ENCODE data around the gene MALSU1.

The MALSU1 gene

DNA sequence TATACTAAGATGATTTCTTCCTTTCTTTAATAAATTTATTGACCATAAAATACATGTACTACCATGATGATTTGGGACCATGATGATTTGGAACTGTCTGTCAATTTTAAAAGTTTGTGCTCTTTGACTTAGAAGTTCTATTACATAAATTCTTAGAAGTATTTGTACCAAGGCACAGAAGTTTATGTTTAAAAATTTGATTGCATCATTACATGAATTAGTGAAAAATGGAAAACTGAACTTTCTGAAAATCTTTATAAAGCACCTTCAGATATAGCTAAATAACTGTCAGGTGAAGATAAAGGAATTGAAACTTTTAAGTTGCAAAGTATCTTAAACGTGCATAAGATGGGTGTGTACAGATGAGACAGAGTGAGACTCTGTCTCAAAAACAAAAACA is 32.0 kb downstream of the MALSU1 start:
- H3K9ac ChIP-seq (ENCODE audit: low read length): no peak overlapping the region
- H3K36me3 ChIP-seq (ENCODE audit: control insufficient read depth, insufficient read depth, low read length): no peaks in the 10 kb centered on the region
- no peak overlapping the region for H3K4me3 ChIP-seq (ENCODE audit: low read length)
- H3K4me1 ChIP-seq (ENCODE audit: control insufficient read depth, insufficient read depth, low read length): peaks cover 32% of the 10 kb centered on the region
- peaks cover 9% of the 10 kb centered on the region for H3K27me3 ChIP-seq (ENCODE audit: control insufficient read depth, insufficient read depth, low read length)
- H3K9me3 ChIP-seq (ENCODE audit: control insufficient read depth, low read length): no peaks in the 10 kb centered on the region

DNA sequence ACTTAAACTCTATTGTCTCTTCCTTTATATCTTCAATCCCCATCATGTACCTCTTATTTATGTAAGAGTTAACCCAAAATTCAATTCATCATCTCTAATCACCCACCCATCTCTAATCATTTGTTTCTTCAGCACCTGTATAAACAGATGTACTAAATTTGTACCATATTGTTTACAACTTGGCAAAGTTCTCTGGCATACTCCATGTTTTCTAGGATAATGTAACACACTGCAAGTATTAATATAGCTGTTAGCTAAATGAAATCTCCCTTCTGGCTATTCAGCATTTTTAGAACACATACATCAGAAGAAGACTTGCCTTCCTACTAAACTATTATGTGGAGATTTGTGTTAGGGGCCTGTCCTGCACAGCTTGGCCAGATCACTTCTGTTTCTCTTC is 33.1 kb downstream of the MALSU1 start:
- peaks cover 32% of the 10 kb centered on the region for H3K4me1 ChIP-seq (ENCODE audit: control insufficient read depth, insufficient read depth, low read length)
- no peak overlapping the region for H3K9ac ChIP-seq (ENCODE audit: low read length)
- no peaks in the 10 kb centered on the region for H3K9me3 ChIP-seq (ENCODE audit: control insufficient read depth, low read length)
- H3K27me3 ChIP-seq (ENCODE audit: control insufficient read depth, insufficient read depth, low read length): peaks cover 11% of the 10 kb centered on the region
- H3K4me3 ChIP-seq (ENCODE audit: low read length): no peak overlapping the region
- no peaks in the 10 kb centered on the region for H3K36me3 ChIP-seq (ENCODE audit: control insufficient read depth, insufficient read depth, low read length)

DNA sequence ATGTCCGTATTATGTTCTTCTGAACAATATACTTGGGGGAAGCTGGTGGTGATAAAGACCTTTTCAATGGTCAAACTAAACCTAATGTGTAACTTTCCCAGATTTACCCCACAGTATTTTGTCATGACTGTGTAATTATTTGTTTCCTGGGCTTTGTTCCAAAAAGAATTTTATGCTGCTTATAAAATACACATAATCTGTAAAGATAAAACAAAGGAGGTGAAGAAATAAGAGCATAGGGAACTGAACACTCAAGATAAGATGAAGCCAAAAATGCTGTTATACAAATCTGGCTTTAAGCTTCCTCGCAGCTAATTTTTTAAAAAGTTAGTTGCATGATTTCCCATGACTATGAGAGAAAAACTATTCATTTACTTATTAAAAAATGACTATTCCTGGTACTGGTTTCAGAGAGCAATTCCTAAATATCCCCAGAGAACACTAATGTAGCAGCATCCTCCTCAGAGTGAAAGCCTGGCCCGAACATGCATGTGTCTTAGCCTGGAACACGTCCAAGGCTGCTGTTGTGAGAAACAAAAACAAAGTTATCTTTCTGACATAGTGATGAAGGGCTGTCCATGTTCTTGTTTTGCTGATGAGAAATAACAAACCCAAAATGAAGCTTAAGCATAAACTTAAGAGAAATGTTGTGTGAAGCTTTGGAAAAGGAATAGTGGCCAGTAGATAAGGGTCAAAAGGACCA is 33.9 kb downstream of the MALSU1 start:
- no peak overlapping the region for H3K9ac ChIP-seq (ENCODE audit: low read length)
- H3K4me3 ChIP-seq (ENCODE audit: low read length): no peak overlapping the region
- H3K4me1 ChIP-seq (ENCODE audit: control insufficient read depth, insufficient read depth, low read length): peaks cover 32% of the 10 kb centered on the region
- H3K27me3 ChIP-seq (ENCODE audit: control insufficient read depth, insufficient read depth, low read length): peaks cover 16% of the 10 kb centered on the region
- H3K9me3 ChIP-seq (ENCODE audit: control insufficient read depth, low read length): no peaks in the 10 kb centered on the region
- H3K36me3 ChIP-seq (ENCODE audit: control insufficient read depth, insufficient read depth, low read length): no peaks in the 10 kb centered on the region

GRCh38 chr7:23333671-23334246 is 34.6 kb downstream of the MALSU1 start:
- H3K27me3 ChIP-seq (ENCODE audit: control insufficient read depth, insufficient read depth, low read length): peaks cover 17% of the 10 kb centered on the region
- H3K4me1 ChIP-seq (ENCODE audit: control insufficient read depth, insufficient read depth, low read length): peaks cover 32% of the 10 kb centered on the region
- H3K4me3 ChIP-seq (ENCODE audit: low read length): no peak overlapping the region
- H3K9me3 ChIP-seq (ENCODE audit: control insufficient read depth, low read length): no peaks in the 10 kb centered on the region
- H3K9ac ChIP-seq (ENCODE audit: low read length): no peak overlapping the region
- no peaks in the 10 kb centered on the region for H3K36me3 ChIP-seq (ENCODE audit: control insufficient read depth, insufficient read depth, low read length)

DNA sequence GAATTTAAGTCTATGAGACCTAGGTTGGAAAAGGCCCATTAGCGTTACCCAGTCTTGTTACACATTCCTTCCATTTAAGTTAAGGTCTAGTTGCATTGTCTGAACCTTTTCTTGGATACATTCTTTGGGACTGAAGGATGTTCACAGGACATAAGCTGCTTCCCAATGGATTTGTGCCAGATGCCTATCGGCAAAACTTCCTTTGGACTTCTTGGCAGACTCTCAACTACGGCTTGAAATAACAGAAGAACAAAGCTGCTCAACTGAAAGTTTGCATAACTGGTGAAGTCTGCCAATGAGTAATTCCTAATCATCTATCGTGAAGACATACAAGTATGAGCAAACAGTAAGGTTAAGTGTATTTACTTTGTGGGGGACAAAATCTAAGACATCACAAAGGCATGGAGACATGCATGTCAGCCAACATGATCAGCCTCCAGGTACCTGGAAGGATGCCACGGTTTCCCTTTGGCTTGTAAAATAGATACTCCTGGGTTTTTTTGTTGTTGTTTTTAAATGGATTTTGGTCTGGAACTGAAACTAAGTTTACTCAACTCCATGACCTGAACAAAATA is 35.4 kb downstream of the MALSU1 start:
- Histone ChIP-seq H3K36me3 (ENCODE audit: control insufficient read depth, insufficient read depth, low read length) (no peaks in the 10 kb centered on the region), H3K4me3 (ENCODE audit: low read length) (no peak overlapping the region), H3K9ac (ENCODE audit: low read length) (no peak overlapping the region), H3K4me1 (ENCODE audit: control insufficient read depth, insufficient read depth, low read length) (peaks cover 32% of the 10 kb centered on the region), H3K9me3 (ENCODE audit: control insufficient read depth, low read length) (no peaks in the 10 kb centered on the region), H3K27me3 (ENCODE audit: control insufficient read depth, insufficient read depth, low read length) (peaks cover 22% of the 10 kb centered on the region)

- Histone ChIP-seq H3K9me3 (ENCODE audit: control insufficient read depth, low read length) (no peaks in the 10 kb centered on the region), H3K27me3 (ENCODE audit: control insufficient read depth, insufficient read depth, low read length) (peaks cover 22% of the 10 kb centered on the region), H3K9ac (ENCODE audit: low read length) (no peak overlapping the region), H3K4me1 (ENCODE audit: control insufficient read depth, insufficient read depth, low read length) (peaks cover 32% of the 10 kb centered on the region), H3K36me3 (ENCODE audit: control insufficient read depth, insufficient read depth, low read length) (no peaks in the 10 kb centered on the region), H3K4me3 (ENCODE audit: low read length) (no peak overlapping the region)
Observed at GRCh38 chr7:23335136-23335535, 36.0 kb downstream of the MALSU1 start.

- Histone ChIP-seq H3K27me3 (ENCODE audit: control insufficient read depth, insufficient read depth, low read length) (peaks cover 22% of the 10 kb centered on the region), H3K4me1 (ENCODE audit: control insufficient read depth, insufficient read depth, low read length) (peaks cover 32% of the 10 kb centered on the region), H3K36me3 (ENCODE audit: control insufficient read depth, insufficient read depth, low read length) (no peaks in the 10 kb centered on the region), H3K9ac (ENCODE audit: low read length) (no peak overlapping the region), H3K4me3 (ENCODE audit: low read length) (no peak overlapping the region), H3K9me3 (ENCODE audit: control insufficient read depth, low read length) (no peaks in the 10 kb centered on the region)
Observed at GRCh38 chr7:23335621-23336020, 36.5 kb downstream of the MALSU1 start.

GRCh38 chr7:23336086-23336485 is 36.9 kb downstream of the MALSU1 start:
- Histone ChIP-seq H3K4me1 (ENCODE audit: control insufficient read depth, insufficient read depth, low read length) (peaks cover 32% of the 10 kb centered on the region), H3K36me3 (ENCODE audit: control insufficient read depth, insufficient read depth, low read length) (no peaks in the 10 kb centered on the region), H3K27me3 (ENCODE audit: control insufficient read depth, insufficient read depth, low read length) (peaks cover 22% of the 10 kb centered on the region), H3K9ac (ENCODE audit: low read length) (no peak overlapping the region), H3K9me3 (ENCODE audit: control insufficient read depth, low read length) (no peaks in the 10 kb centered on the region), H3K4me3 (ENCODE audit: low read length) (no peak overlapping the region)

DNA sequence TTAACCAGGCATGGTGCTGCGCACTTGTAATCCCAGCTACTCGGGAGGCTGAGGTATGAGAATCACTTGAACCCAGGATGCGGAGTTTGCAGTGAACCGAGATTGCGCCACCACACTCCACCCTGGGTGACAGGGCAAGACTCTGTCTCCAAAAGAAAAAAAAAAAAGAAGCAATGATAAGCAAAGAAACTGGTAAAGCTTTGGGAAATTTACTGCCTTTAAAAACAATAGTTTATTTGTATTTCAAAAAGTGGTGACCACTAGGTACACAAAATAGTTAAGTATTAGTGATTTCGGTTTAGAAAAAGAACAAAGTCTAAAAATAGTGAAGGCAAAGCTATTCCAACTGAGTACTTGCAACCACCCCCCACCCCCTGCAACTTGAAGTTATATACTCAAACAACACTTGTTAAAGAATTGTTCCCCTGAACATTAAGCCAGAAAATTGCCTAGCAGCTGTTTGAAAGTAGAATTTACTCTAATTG is 37.7 kb downstream of the MALSU1 start:
- H3K9me3 ChIP-seq (ENCODE audit: control insufficient read depth, low read length): no peaks in the 10 kb centered on the region
- H3K4me3 ChIP-seq (ENCODE audit: low read length): no peak overlapping the region
- H3K27me3 ChIP-seq (ENCODE audit: control insufficient read depth, insufficient read depth, low read length): peaks cover 22% of the 10 kb centered on the region
- H3K9ac ChIP-seq (ENCODE audit: low read length): no peak overlapping the region
- no peaks in the 10 kb centered on the region for H3K36me3 ChIP-seq (ENCODE audit: control insufficient read depth, insufficient read depth, low read length)
- peaks cover 32% of the 10 kb centered on the region for H3K4me1 ChIP-seq (ENCODE audit: control insufficient read depth, insufficient read depth, low read length)

DNA sequence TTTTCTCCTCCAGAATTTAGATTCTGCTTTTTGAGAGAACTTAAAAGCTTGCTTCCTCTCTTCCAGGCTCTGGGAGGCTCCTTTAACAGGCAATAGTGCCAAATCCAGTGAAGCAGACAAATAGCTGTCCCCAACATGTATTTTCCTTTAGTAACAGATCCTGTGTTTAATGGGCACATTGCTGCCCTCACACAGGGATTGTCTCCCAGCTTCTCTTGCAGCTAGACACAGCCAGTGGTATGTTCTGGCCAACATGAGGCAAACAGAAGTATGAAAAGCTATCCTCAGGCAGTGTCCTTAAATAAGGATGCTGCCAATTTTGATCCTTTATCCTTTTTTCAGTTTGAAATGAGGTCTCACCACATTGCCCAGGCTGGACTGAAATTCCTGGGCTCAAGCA is 38.2 kb downstream of the MALSU1 start:
- Histone ChIP-seq H3K4me1 (ENCODE audit: control insufficient read depth, insufficient read depth, low read length) (peaks cover 29% of the 10 kb centered on the region), H3K9me3 (ENCODE audit: control insufficient read depth, low read length) (no peaks in the 10 kb centered on the region), H3K27me3 (ENCODE audit: control insufficient read depth, insufficient read depth, low read length) (peaks cover 22% of the 10 kb centered on the region), H3K4me3 (ENCODE audit: low read length) (no peak overlapping the region), H3K36me3 (ENCODE audit: control insufficient read depth, insufficient read depth, low read length) (no peaks in the 10 kb centered on the region), H3K9ac (ENCODE audit: low read length) (no peak overlapping the region)

- Histone ChIP-seq H3K9me3 (ENCODE audit: control insufficient read depth, low read length) (no peaks in the 10 kb centered on the region), H3K4me3 (ENCODE audit: low read length) (no peak overlapping the region), H3K27me3 (ENCODE audit: control insufficient read depth, insufficient read depth, low read length) (peaks cover 22% of the 10 kb centered on the region), H3K4me1 (ENCODE audit: control insufficient read depth, insufficient read depth, low read length) (peaks cover 18% of the 10 kb centered on the region), H3K9ac (ENCODE audit: low read length) (no peak overlapping the region), H3K36me3 (ENCODE audit: control insufficient read depth, insufficient read depth, low read length) (no peaks in the 10 kb centered on the region)
Observed at GRCh38 chr7:23338439-23338838, 39.3 kb downstream of the MALSU1 start.

DNA sequence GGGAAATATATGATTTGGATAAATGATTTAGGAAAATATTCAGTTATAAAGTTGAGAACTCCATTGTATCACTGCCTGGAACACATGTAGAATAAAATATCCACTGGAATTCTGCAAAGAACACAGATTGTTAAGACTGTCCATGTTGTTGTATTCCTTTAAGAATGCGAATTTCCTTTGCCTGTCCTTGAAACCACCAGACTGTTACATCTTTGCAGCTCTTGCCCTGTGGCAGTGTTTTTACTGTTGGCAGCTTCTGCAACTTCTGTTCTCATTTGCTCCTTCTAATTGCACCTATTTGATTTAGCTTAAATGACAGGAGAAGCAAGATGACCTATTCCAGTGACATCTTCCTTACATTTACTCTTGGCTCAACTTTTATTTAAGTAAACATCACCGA is 39.7 kb downstream of the MALSU1 start:
- H3K36me3 ChIP-seq (ENCODE audit: control insufficient read depth, insufficient read depth, low read length): no peaks in the 10 kb centered on the region
- peaks cover 22% of the 10 kb centered on the region for H3K27me3 ChIP-seq (ENCODE audit: control insufficient read depth, insufficient read depth, low read length)
- no peaks in the 10 kb centered on the region for H3K9me3 ChIP-seq (ENCODE audit: control insufficient read depth, low read length)
- H3K4me3 ChIP-seq (ENCODE audit: low read length): no peak overlapping the region
- peaks cover 16% of the 10 kb centered on the region for H3K4me1 ChIP-seq (ENCODE audit: control insufficient read depth, insufficient read depth, low read length)
- no peak overlapping the region for H3K9ac ChIP-seq (ENCODE audit: low read length)

All from mucosa of stomach (tissue), 1 donor.